Sigmoid colon (tissue), 7 donors: ENCODE results near the gene CCNF. TPM values are rescaled to one million over a fixed set of nuclear protein-coding genes. Genes with fewer than 3 reads are reported as not detected.

ENCODE experiments used
- DNase-seq: peaks from one replicate; pipeline ENCODE4 v3.0.0-alpha.2; 2019
- H3K27ac ChIP-seq, 4 donors: fragments of 200-600 bp; sonication (generic); one replicate each; pipeline ENCODE4 v1.5.1; 2016 to 2019; ENCODE audit warnings: mild to moderate bottlenecking in 1 of 4
- H3K27me3 ChIP-seq, 3 donors: fragments of 200-600 bp; sonication (generic); one replicate each; pipeline ENCODE4 v1.5.1; 2019; ENCODE audit warnings: mild to moderate bottlenecking in 1 of 3
- H3K36me3 ChIP-seq, 4 donors: fragments of 200-600 bp; sonication (generic); one replicate each; pipeline ENCODE4 v1.5.1; 2016 to 2019
- H3K4me1 ChIP-seq, 4 donors: fragments of 200-600 bp; sonication (generic); one replicate each; pipeline ENCODE4 v1.5.1; 2017 to 2019
- H3K4me3 ChIP-seq, 4 donors: fragments of 200-600 bp; sonication (generic); one replicate each; pipeline ENCODE4 v1.5.1; 2017 to 2019; ENCODE audit warnings: mild to moderate bottlenecking in 2 of 4, moderate library complexity in 1 of 4
- H3K9me3 ChIP-seq, 4 donors: fragments of 200-600 bp in 3 of 4; sonication (generic) in 3 of 4; one replicate each; pipeline versions ENCODE4 v1.5.1 to v1.6.1; 2013 to 2019
- CTCF ChIP-seq, 4 experiments: fragments of 450-650 bp in 3 of 4; fragments of 200-600 bp in 1 of 4; IDR thresholded peaks; one replicate each; pipeline ENCODE4 v1.5.1; 2016 to 2019; ENCODE audit warnings: antibody characterized with exemption in 4 of 4, mild to moderate bottlenecking in 3 of 4, moderate library complexity in 2 of 4
- EP300 ChIP-seq, 4 donors: sonication (generic); formaldehyde crosslinking; IDR thresholded peaks; one replicate each; pipeline ENCODE4 v1.6.1; 2017; ENCODE audit warnings: antibody characterized with exemption in 4 of 4
- POLR2A ChIP-seq, 2 donors: fragments of 450-650 bp; IDR thresholded peaks; one replicate each; pipeline ENCODE4 v1.6.1; 2016; ENCODE audit warnings: antibody characterized with exemption in 2 of 2, mild to moderate bottlenecking in 2 of 2, moderate library complexity in 2 of 2
- POLR2AphosphoS5 ChIP-seq, 4 donors: sonication (generic); formaldehyde crosslinking; IDR thresholded peaks; one replicate each; pipeline ENCODE4 v1.6.1; 2017; ENCODE audit warnings: antibody characterized with exemption in 4 of 4
- WGBS, 2 donors: extraction: QIAGEN DNeasy Blood & Tissue Kit; methylation state at CpG; one replicate each; pipeline ENCODE4 v1.1.7; 2013; 5-methylcytosine and 5-hydroxymethylcytosine counted together
- intact Hi-C: fragments of 100-400 bp; cut with DNase I; formaldehyde crosslinking; loops from one replicate; pipeline ENCODE4 v1.15.1; 2023
- polyA plus RNA-seq, 3 donors: library from polyadenylated mRNA; stranded (reverse); fragments of 200-250 nt; gene quantifications; one replicate each; pipeline ENCODE4 v1.2.3, GENCODE V29; 2013
- total RNA-seq, 4 donors: library from RNA; depleted of rRNA; stranded (reverse); fragments of >200 nt; gene quantifications; one replicate each; pipeline ENCODE4 v1.1.0, GENCODE V29; 2016
- donor health status: healthy with polysubstance abuse.
- donor health status: Bipolar disorder and iron deficiency.
- donor health status: healthy.

The CCNF gene
- total and polyA plus RNA-seq, 7 donors, result 0.60 to 11.6 (median 1.2) TPM

GRCh38 chr16:2486645-2487516 is 57.6 kb downstream of the CCNF start:
- no peak for TF ChIP-seq CTCF (IDR thresholded peaks at IDR 0.05)
- TF ChIP-seq EP300 (IDR thresholded peaks at IDR 0.05), result no peak
- TF ChIP-seq POLR2A (IDR thresholded peaks at IDR 0.05), result no peak
- no peak for TF ChIP-seq POLR2AphosphoS5 (IDR thresholded peaks at IDR 0.05)
- DNase-seq, result no peak
- Histone ChIP-seq H3K4me3 (no peak overlapping the region), H3K27me3 (no peaks in the 10 kb centered on the region), H3K27ac (no peak overlapping the region), H3K36me3 (peaks cover 0 to 8% (median 0%) of the 10 kb centered on the region in 4 donors), H3K9me3 (no peaks in the 10 kb centered on the region), H3K4me1 (peaks cover 0 to 29% (median 25%) of the 10 kb centered on the region in 4 donors)
- intact Hi-C loops, result no loop called here
- 40 to 50% methylated on average over 29 of the region's 29 CpGs for WGBS, 2 donors

- H3K36me3 ChIP-seq, result peaks cover 0 to 8% (median 0%) of the 10 kb centered on the region in 4 donors
- no peak overlapping the region for H3K27ac ChIP-seq
- H3K9me3 ChIP-seq, result no peaks in the 10 kb centered on the region
- no peaks in the 10 kb centered on the region for H3K27me3 ChIP-seq
- peaks cover 0 to 23% (median 20%) of the 10 kb centered on the region in 4 donors for H3K4me1 ChIP-seq
- 59 to 77% methylated on average over 8 of the region's 8 CpGs for WGBS, 2 donors
- TF ChIP-seq EP300 (IDR thresholded peaks at IDR 0.05) (no peak), CTCF (IDR thresholded peaks at IDR 0.05) (no peak), POLR2AphosphoS5 (IDR thresholded peaks at IDR 0.05) (no peak), POLR2A (IDR thresholded peaks at IDR 0.05) (no peak)
- no peak overlapping the region for H3K4me3 ChIP-seq
- intact Hi-C loops, result no loop called here
- no peak for DNase-seq
Measured at GRCh38 chr16:2487517-2487842, 58.2 kb downstream of the CCNF start.

- H3K27me3 ChIP-seq, result no peaks in the 10 kb centered on the region
- 63 to 87% methylated on average over 15 of the region's 15 CpGs for WGBS, 2 donors
- H3K9me3 ChIP-seq, result no peaks in the 10 kb centered on the region
- DNase-seq, result no peak
- intact Hi-C loops, result no loop called here
- H3K36me3 ChIP-seq, result peaks cover 0 to 8% (median 0%) of the 10 kb centered on the region in 4 donors
- H3K27ac ChIP-seq, result no peak overlapping the region
- TF ChIP-seq CTCF (IDR thresholded peaks at IDR 0.05), result no peak
- TF ChIP-seq POLR2AphosphoS5 (IDR thresholded peaks at IDR 0.05), result no peak
- no peak for TF ChIP-seq EP300 (IDR thresholded peaks at IDR 0.05)
- TF ChIP-seq POLR2A (IDR thresholded peaks at IDR 0.05), result no peak
- H3K4me3 ChIP-seq, result no peak overlapping the region
- H3K4me1 ChIP-seq, result peaks cover 0 to 17% (median 14%) of the 10 kb centered on the region in 4 donors
Measured at GRCh38 chr16:2487903-2488531, 58.8 kb downstream of the CCNF start.

GRCh38 chr16:2489581-2489980 is 60.3 kb downstream of the CCNF start:
- Histone ChIP-seq H3K4me1 (peaks cover 0 to 2% (median 0%) of the 10 kb centered on the region in 4 donors), H3K27me3 (no peaks in the 10 kb centered on the region), H3K4me3 (no peak overlapping the region), H3K36me3 (peaks cover 0 to 8% (median 0%) of the 10 kb centered on the region in 4 donors), H3K27ac (no peak overlapping the region), H3K9me3 (no peaks in the 10 kb centered on the region)
- no peak for DNase-seq
- TF ChIP-seq POLR2AphosphoS5 (IDR thresholded peaks at IDR 0.05) (no peak), EP300 (IDR thresholded peaks at IDR 0.05) (no peak), CTCF (IDR thresholded peaks at IDR 0.05) (no peak), POLR2A (IDR thresholded peaks at IDR 0.05) (no peak)
- intact Hi-C loops, result no loop called here
- WGBS, 2 donors, result 94 to 96% methylated on average over 16 of the region's 16 CpGs
